Renal cortex interstitium (tissue), 11 donors: ENCODE results near the gene B3GLCT. TPM values are rescaled to one million over a fixed set of nuclear protein-coding genes. Genes with fewer than 3 reads are reported as not detected.
"Not testable (repeated sequence)": the region's sequence is repeated elsewhere in the genome, so short reads cannot be mapped to it uniquely, and the experiment has no call there.

Experiments used
- DNase-seq, 11 donors: peaks; one replicate each; pipeline ENCODE4 v3.0.0-alpha.2; 2013; ENCODE audit warnings: low read depth in 9 of 11, low spot score in 4 of 11; ENCODE audit errors: extremely low read depth in 1 of 11
- polyA plus RNA-seq, 3 donors: library from polyadenylated mRNA; unstranded; fragments of 120-200 nt; gene quantifications; one replicate each; pipeline ENCODE4 v1.2.1, GENCODE V29; 2013; ENCODE audit not compliant: insufficient read length in 3 of 3

Gene B3GLCT
- polyA plus RNA-seq, 3 donors, result 18.8 to 24.4 (median 23.1) TPM

DNA sequence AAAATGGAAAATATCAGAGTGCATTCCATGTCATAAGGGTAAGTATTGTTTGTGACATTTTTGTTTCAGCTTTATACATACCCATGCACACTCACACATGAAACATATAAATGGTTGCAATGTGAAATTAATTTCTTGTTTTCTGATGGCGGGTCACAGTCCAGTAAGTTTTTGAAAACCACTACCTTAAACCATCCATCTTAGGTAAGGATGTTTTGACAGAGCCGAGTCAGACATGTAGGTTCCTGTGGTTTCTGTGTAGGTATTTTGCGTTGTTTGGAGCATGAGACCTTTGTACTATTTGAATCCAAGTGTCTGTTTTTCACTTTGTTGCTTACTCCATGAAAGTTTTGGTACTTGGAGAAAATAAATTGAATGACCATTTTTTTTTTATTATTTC is 121.7 kb downstream of the B3GLCT start:
- DNase-seq, result no peak

DNA sequence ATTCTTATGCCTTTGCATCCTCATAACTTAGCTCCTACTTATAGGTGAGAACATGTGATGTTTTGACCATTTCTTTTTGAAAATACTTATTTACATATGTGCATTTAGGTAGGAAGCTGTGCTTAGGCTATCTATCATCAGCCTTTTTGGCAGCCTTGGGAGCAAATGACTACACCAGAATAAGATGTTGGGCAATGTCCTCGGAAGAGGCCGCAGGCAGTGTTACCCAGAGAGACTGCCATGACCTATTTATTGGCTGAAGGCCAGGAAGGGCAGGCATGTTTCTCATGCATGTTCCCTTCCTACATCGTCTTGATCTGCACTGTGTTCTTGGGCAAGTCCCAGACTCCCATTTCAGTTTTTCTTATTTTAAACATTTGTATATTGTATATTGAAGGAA is 122.3 kb downstream of the B3GLCT start:
- no peak for DNase-seq

DNA sequence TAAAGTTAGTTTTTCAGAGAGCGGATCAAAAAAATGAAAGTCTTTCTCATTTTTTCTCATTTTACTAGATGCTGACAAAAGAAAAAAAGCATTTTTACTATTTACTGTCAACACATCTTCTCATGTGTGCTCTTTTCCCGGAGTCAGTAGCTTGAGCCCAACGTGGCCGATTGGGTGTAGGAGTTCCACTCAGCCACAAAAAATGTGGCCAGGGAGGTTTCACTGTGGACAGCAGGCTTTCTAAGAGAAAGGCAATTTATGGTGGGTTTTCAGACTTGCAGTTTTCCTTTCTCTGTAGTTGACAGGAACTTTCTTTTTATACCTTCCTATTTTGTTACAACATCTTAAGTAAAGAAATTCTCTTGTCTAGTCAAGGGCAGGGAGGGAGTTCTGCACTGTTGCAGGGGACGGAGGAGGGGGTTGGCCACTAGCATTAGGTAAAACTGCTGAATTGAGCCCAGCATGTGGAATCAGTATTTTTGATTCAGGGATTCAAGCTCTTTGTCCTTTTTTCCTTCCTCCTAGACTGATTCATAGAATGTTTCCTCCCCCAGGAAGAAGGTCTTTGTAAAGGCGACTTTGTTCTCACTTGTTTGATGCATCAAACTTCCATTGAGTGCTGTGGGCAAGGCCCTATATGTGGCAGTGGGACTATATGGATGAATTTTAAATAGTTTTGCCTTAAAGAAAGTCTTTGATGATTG is 123.1 kb downstream of the B3GLCT start:
- no peak for DNase-seq

DNA sequence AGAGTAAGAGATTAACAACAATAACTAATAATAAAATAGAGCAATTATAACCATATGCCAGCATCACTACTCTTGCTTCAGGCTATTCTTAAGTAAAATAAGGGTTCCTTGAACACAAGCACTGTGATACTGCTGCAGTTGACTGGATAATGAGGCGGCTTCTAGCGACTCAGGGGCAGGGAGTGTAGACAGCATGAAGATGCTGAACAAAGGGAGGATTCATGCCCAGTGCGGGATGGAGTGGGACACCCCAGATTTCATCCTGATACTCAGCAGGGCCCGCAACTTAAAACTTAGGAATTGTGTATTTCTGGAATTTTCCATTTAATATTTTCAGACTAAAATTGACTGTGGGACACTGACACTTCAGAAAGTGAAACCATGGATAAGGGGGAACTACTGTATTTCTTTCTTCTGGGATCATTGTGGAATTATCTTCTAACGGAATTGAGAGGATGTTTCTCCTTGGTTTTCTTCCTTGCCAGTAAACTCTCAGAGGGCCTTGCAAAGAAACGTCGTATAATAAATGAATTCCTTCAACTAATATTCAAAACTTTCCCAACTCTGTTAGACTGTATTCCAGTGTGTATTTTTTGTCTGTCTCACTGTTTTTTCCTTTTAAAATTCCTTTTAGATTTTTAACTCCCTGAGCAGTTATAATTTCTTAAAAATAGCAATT is 127.5 kb downstream of the B3GLCT start:
- no peak for DNase-seq

DNA sequence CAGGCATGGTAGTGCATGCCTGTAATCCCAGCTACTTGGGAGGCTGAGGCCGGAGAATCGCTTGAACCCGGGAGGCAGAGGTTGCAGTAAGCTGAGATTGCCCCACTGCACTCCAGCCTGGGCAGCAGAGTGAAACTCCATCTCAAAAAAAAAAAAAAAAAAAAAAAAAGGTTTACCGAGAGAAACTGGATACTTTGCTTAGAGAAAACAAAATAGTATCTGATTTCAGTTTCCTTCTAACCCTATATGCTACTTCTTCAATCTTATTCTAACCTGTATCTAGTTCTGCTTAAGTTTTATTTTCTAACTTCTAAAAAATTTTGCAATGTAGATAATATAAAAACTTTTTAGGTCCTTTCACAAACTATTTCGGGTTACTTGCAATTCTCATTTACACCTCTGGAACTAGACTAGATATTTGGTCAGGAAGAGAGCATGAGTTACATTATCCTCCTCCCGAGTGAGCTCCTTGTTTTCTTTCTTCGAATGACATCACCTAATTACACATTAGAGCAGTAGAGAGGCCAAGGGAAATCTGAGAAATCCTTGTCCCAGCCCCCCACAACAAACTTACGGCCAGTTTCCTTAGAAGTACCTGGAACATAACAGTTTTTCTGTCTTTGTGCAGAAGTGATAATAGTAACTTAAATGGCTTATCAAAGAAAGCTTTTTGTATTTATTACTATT is 128.9 kb downstream of the B3GLCT start:
- peak in 7 of 11 donors; percentile 18 to 56 (median 43) for DNase-seq

DNA sequence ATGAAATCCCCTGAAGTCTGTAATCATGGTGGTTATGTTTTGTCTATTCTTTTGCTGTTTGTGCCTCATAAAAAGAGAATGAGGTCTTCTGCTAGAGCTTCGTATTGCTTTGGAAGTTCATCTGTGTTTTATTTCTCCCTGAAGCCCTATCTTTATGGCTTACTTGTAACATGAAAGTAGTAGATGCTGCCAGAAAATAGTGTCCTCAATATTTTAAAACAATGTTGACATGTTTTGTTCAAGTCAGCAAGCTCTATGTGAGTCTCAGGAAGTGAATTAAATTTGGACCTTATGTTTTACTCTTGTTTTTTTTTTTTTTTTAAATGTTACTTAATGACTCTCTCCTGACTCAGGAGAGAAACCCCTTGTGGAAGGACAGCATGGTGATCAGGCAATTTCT is 130.5 kb downstream of the B3GLCT start:
- DNase-seq, result no peak

DNA sequence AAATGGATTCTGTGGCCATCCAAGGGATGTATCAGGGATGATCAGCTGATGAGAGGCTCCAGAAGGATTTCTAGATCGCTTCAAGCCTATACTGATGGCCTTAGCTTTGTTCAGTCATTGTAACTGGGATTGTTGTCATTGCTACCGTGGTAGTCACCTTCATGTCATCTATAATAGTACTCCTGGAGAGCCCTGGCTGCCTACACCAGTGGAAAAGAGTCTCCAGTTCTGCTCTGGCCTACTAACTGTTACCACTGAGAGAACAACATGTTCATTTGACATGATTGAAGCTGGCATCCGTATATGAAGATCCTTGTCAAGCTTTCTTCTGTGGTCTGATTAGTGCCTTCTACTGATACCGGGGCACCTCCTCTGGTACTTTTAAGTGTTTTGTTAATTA is 131.3 kb downstream of the B3GLCT start:
- DNase-seq, result no peak

DNA sequence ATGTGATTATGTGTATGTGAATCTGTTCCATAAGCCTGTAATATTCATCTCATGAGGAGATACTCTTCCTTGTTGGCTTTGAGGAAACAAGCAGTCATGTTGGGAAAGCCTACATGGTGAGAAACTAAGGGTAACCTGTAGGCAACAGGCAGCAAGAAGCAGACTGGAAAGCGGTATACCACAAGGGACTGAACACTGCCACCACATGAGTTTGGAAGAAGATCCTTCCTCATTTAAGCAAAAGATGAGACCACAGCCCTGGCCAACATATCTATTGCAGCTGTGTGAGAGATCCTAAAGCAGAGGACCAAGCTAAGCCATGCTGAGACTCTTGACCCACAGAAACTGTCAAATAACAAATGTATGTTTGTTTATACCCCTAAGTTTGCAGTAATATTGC is 134.8 kb downstream of the B3GLCT start:
- DNase-seq, result no peak

DNA sequence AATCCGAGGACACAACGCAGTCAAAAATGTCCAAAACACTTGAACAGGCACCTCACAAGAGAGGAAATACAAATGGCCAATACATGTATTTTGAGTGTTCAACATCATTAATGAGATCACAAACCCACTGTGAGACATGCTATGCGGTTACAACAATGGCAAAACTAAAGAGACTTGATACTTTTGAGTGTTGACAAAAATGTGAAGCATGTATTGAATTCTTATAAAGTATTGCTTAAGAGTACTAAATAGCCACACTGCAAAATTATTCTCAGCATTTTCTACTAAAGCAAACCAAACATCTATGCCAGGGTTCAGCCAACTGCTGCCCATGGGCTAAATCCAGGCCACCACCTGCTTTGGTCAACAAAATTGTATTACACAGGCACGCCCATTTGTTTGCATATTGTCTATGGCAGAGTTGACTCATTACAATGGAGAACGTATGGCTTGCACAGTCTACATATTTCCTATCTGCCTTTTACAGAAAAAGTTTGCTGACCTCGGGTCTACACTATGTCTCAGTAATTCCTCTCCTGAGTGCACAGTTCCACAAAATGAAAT is 135.3 kb downstream of the B3GLCT start:
- no peak for DNase-seq

DNA sequence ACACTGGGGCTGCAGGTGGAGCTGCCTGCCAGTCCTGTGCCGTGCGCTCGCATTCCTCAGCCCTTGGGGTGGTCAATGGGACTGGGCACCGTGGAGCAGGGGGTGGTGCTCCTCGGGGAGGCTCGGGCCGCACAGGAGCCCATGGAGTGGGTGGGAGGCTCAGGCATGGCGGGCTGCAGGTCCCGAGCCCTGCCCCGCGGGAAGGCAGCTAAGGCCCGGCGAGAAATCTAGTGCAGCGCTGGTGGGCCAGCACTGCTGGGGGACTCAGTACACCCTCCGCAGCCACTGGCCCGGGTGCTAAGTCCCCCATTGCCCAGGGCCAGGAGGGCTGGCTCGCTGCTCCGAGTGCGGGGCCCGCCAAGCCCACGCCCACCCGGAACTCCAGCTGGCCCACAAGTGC is 139.8 kb downstream of the B3GLCT start:
- DNase-seq, result not testable (repeated sequence)

DNA sequence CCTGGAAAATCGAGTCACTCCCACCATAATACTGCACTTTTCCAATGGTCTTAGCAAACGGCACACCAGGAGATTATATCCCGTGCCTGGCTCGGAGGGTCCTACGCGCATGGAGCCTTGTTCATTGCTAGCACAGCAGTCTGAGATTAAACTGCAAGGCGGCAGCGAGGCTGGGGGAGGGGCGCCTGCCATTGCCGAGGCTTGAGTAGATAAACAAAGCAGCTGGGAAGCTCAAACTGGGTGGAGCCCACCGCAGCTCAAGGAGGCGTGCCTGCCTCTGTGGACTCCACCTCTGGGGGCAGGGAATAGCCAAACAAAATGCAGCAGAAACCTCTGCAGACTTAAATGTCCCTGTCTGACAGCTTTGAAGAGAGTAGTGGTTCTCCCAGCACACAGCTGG is 141.1 kb downstream of the B3GLCT start:
- not testable (repeated sequence) for DNase-seq

DNA sequence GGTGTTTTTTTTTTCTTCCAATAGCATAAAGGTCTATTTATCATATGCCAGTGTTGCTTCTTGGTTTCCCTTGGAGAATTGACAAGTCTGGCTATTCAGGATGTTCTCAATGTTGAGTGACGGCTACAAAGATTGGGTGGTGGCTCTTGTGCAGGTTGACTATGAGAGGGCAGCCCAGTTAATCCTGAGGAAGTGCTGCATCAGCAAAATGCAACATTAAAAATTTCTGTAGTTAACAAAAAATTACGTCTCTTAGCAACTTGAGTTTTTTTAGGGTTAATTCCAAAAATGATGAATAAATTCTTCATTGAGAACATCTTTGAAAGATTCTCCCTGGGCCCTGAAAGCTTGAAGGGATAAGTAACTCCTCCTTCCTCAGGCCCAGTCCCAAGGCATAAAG is 147.1 kb downstream of the B3GLCT start:
- DNase-seq, result no peak

DNA sequence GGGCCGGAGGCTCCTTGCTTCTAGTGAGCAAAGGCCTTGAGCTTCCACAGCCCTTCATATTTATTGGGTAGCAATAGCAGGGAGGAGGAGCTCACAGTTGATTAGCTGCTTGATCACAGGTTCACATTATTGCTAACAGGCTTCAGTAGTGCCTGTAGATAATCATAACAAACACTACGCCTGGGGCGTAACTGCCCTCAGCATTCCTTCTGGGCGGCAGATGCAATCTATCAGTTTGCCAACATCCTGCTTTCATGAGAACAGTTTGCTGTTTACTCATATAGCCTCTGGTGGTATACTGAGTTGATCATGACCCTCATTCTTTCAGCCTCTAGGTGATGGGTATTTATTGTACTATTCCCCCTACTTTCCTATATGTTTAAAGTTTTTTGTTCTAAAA is 149.4 kb downstream of the B3GLCT start:
- no peak for DNase-seq

DNA sequence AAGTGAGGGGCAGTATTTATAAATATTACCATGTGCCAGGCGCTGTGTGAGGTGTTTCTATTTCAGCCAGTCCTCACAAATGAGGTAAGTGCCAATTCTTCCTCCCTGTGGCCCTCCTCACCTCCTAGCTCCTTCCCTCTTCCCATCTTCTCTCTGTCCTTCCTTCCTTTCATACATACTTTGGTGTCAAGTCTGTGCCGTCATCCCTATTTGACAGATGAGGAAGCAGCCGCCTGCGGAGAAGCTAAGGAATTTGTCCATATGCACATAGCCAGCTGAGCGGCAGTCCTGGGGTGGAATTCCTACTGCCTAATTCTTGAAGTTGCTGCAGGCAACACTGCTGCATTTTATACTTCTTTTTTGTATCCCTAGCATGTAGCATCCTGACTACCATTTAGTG is 150.8 kb downstream of the B3GLCT start:
- no peak for DNase-seq

DNA sequence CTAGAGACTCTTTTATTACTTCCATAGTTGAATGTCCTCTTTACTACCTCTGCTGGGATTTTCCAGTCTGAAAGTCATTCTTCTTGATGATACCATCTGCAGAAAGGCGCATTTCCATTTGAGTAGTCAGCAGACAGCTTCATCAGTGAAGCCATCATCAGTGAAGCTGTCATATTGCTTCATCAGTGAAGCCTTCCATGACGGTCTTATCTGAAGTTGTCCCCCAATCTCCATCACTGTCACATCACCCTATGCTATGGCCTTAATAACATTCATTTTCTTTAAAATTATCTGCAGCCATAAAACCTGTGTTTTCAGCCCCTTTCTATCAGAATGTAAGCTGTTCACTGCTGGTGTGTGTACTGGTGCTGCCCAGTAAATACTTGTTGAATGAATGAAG is 151.6 kb downstream of the B3GLCT start:
- no peak for DNase-seq

DNA sequence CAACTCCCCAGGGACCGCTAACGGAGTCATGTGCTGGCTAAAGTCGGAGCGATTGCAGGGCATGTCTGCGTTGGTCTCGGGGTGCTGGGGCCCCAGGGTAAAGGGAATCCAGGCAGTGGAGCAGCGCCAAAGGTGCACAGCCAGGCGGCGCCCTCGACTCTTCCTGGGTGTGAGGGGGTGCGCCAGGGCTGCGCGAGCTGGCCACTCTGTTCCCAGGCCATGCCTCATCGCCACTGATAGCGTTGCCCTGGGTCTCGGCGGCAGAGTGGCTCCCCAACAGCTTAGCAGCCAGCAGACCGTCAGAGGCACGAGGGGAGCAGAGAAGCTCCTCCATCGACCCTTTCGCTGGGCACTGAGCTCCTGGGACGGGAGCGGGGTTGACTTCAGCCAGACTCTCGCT is 152.7 kb downstream of the B3GLCT start:
- no peak for DNase-seq

DNA sequence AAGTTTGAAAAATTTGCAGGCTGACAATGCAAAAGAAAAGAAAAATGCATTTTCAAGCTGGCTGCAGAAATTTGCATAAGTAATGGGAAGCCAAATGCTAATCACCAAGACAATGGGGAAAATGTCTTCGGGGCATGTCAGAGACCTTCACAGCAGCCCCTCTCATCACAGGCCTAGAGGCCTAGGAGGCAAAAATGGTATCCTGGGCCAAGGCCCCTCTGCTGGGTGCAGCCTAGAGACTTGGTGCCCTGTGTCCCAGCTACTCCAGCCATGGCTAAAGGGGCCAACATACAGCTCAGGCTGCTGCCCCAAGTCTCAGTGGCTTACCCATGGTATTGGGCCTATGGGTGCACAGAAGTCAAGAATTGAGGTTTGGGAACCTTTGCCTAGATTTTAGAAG is 155.2 kb downstream of the B3GLCT start:
- no peak for DNase-seq

DNA sequence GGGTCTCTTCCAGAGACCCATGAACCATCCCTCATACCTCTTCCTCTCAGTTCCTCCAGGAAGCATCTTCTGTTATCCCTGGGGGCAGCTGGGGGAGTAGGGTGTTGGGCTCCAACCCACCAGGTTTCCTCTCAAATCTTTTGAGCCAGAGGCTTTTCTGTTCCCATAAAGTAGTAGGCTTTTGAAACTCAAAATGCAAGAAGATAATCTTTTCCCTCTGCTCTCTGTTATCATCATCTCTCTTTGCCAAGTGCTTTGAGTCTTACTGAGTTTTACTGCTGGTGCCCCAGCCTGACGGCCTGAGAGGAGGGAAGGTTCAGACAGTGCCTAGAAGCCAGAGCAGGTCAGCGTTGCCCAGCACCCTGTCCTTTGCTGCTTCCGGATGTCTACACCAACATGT is 157.2 kb downstream of the B3GLCT start:
- DNase-seq, result no peak

DNA sequence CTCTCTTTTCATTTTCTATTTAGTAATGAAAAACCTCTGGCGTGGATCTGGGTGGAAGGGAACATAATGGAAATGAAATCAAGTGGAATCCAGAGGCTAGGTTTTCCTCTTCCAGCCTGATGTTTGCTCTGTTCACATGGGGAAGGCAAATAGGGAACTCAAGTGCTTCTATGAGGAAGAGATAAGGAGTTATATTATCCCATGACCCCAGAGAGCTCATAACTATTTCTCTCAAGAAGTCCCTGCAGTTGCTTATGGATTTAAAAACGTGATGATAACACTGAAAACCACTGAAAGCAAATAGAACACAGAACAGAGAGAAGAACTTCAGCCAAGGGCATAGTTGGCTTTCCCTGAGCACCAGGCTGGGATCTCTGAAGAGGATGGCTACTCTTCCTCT is 157.8 kb downstream of the B3GLCT start:
- no peak for DNase-seq

DNA sequence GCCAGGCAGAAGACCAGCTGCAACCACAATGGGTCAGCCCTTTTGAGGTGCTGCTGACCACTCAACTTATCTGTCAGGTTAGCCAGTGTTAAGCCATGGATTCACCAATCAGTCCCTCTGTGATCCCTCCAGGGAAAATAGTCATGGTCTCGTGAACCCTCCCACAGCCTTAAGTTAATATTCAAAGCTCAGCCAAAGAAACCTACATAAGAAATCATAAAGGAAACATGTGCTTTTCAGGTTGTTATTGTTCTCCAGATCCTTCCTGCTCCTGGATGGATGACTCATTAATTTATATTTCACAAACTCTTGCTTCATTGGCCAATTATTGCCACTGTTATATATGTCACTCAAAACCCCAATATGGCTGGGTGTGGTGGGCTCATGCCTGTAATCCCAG is 161.9 kb downstream of the B3GLCT start:
- DNase-seq, result no peak
